Adipocyte (in vitro differentiated cells): Measurements from ENCODE around the gene SLC25A6.
A peak's percentile ranks its signal among the peaks of the same experiment; 100 is the strongest.
"Not testable (repeated sequence)": the region's sequence is repeated elsewhere in the genome, so short reads cannot be mapped to it uniquely, and the experiment has no call there.

Experiments used
- DNase-seq: peaks from one replicate; pipeline ENCODE4 v3.0.0-alpha.2; 2015; ENCODE audit warnings: low read depth
- H3K27me3 ChIP-seq: replicated peaks from 2 replicates; pipeline ENCODE4 v1.7.0; 2013; ENCODE audit warnings: mild to moderate bottlenecking, low read length, moderate library complexity; ENCODE audit not compliant: control insufficient read depth, insufficient read depth
- H3K36me3 ChIP-seq: 2 replicates; pipeline ENCODE4 v1.7.0; 2013; ENCODE audit warnings: low read length, mild to moderate bottlenecking, moderate library complexity; ENCODE audit not compliant: control insufficient read depth, insufficient read depth, severe bottlenecking
- H3K4me1 ChIP-seq: 2 replicates; pipeline ENCODE4 v1.7.0; 2013; ENCODE audit warnings: mild to moderate bottlenecking, low read length, moderate library complexity; ENCODE audit not compliant: control insufficient read depth, insufficient read depth
- H3K4me3 ChIP-seq: 2 replicates; pipeline ENCODE4 v1.7.0; 2013; ENCODE audit warnings: mild to moderate bottlenecking, low read length, moderate library complexity
- H3K9ac ChIP-seq: 2 replicates; pipeline ENCODE4 v1.7.0; 2013; ENCODE audit warnings: mild to moderate bottlenecking, low read length, moderate library complexity
- H3K9me3 ChIP-seq: 2 replicates; pipeline ENCODE4 v1.7.0; 2013; ENCODE audit warnings: mild to moderate bottlenecking, low read length, moderate library complexity; ENCODE audit not compliant: control insufficient read depth

The SLC25A6 gene

DNA sequence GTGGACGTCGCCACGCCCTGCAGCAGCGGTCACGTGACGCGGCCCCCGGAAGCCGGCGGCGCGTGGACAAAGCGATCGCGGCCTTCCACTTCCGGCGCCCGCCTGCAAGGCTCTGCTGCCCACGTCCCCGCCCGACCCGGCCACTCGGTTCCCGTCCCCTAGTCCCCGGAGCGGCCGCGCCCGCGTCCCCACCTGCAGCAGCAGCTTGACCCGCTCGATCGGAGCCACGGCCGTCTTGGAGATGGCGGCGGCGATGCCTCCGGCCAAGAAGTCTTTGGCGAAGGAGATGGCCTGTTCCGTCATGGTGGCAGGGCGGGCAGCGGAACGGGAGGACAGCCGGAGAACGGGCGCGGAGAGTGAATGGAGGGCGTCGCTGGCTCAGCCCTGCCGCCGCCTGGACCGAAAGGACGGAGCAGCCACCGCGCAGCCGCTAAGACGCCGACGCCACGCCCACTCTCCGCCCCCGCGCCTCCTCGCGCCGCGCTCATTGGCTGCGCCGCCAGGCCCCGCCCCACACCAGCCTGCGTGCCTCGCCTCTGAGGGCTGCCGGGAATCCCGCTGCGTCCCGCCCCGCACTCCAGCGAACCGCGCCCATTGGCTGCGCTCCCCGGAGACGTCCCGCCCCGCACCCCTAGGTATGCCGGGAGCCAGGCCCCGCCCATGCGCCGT is at the start of gene SLC25A6:
TSS of gene SLC25A6 (minus strand) at position 407 of the 669 bp plus-strand sequence. CDS start at position 303, 104 bp downstream.
- H3K9ac ChIP-seq: peak within 1 kb of the TSS; percentile 100
- DNase-seq: peak; percentile 99
- no peaks in the 10 kb centered on the region for H3K27me3 ChIP-seq
- peaks cover 49% of the 10 kb centered on the region for H3K4me1 ChIP-seq
- peak within 1 kb of the TSS; percentile 100 for H3K4me3 ChIP-seq
- H3K36me3 ChIP-seq: peaks cover 43% of the 10 kb centered on the region
- H3K9me3 ChIP-seq: no peaks in the 10 kb centered on the region

DNA sequence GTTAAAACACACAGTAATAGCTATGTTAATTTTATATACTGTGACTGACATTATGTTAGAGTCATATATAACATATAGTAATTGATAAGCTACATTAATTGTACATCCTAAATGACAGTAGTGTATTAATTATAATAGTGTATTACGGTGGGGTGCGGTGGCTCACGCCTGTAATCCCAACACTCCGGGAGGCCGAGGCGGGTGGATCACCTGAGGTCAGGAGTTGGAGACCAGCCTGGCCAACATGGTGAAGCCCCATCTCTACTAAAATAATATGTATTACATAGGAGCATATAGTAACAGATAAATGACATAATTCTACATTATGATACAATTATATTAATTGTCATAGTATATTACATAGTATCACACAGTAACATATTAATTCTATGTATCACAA is 48.6 kb upstream of the SLC25A6 start:
- no peak for DNase-seq

DNA sequence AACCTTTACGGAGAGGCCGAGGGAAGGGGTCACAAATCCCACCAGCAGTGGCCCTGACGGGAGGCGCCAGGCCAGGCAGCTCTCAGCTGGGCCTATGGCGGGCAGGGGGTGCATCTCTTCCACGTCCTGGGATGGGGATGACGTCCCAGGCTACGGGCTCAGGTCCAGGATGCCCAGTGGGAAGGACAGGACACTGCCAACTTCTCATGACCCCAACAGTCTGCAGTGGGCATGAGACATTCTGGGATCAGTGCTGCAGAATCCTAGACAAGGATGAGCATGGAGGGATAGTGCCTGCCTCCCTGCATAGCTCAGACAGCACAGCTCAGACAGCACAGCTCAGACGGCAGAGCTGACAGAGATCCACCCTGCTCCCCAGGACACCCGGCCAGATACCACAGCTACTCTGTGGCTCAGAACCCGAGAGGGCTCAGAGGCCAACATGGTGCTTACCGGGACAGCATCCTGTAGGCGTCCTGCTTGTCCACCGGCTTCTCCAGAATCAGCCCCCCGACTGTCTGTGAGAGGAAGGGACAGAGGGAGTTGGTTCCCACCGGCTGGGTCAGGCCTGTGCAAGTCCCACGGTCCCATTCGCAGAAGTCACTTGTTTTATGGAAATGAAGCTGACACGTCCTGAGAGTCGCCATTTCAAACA is 43.5 kb upstream of the SLC25A6 start:
- Histone ChIP-seq H3K4me1 (no peaks in the 10 kb centered on the region), H3K36me3 (peaks cover 32% of the 10 kb centered on the region), H3K4me3 (no peak overlapping the region), H3K9me3 (no peaks in the 10 kb centered on the region), H3K27me3 (no peaks in the 10 kb centered on the region), H3K9ac (no peak overlapping the region)
- DNase-seq: no peak

More for the DNA sequence above, 48.6 kb upstream of the SLC25A6 start:
- Histone ChIP-seq H3K4me1 (no peaks in the 10 kb centered on the region), H3K9ac (no peak overlapping the region), H3K36me3 (peaks cover 35% of the 10 kb centered on the region), H3K9me3 (no peaks in the 10 kb centered on the region), H3K27me3 (no peaks in the 10 kb centered on the region), H3K4me3 (no peak overlapping the region)

DNA sequence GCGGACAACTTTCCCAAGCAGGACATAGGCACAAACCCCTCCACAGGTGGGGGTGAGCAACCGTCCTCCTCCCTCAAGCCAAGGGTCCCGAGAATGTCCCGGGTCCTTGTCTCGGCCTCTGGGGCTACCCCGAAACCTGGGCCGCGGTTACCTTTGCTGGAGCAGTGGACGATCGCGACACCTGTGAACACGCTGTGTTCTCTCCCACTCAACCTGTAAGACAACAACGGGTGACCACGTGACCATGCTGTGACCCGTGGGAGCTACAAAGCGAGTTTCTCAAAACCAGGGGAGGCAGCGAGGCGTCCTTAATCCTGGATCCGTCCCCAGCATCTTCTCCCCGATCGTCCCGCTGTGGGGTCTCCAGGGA is 42.9 kb upstream of the SLC25A6 start:
- Histone ChIP-seq H3K9me3 (no peaks in the 10 kb centered on the region), H3K27me3 (no peaks in the 10 kb centered on the region), H3K4me1 (no peaks in the 10 kb centered on the region), H3K4me3 (no peak overlapping the region), H3K9ac (no peak overlapping the region), H3K36me3 (peaks cover 30% of the 10 kb centered on the region)
- DNase-seq: no peak

DNA sequence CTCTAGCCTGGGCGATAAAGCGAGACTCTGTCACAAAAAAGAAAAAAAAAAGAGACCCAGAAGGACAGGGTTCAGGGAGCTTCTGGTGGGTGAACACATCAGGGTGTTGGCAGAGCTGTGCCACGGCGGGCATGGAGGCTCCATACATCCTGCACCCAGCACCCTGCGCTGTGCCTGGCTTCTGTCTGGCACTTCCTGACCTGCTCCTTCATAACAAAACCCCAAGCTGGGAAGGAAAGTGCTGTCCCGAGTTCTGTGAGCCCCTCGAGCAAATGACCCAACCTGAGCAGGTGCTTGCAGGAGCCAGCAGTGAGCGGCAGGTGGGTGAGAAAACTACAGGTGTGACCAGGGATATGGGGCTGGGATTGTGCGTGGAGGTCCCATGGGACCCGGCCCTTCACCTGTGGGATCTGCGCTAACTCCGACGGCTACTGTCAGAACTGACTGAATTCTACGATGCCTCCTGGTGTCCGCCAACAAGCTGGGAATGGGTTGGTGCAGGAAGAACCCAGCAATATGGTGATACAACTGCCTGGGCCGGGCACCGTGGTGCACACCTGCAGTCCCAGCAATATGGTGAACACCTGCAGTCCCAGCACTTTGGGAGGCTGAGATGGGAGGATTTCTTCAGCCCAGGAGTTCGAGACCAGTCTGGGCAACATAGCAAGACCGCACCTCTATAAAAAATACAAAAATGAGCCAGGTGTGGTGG is 41.9 kb upstream of the SLC25A6 start:
- H3K4me3 ChIP-seq: no peak overlapping the region
- H3K4me1 ChIP-seq: no peaks in the 10 kb centered on the region
- H3K36me3 ChIP-seq: peaks cover 27% of the 10 kb centered on the region
- H3K9ac ChIP-seq: no peak overlapping the region
- H3K27me3 ChIP-seq: no peaks in the 10 kb centered on the region
- H3K9me3 ChIP-seq: no peaks in the 10 kb centered on the region
- no peak for DNase-seq

DNA sequence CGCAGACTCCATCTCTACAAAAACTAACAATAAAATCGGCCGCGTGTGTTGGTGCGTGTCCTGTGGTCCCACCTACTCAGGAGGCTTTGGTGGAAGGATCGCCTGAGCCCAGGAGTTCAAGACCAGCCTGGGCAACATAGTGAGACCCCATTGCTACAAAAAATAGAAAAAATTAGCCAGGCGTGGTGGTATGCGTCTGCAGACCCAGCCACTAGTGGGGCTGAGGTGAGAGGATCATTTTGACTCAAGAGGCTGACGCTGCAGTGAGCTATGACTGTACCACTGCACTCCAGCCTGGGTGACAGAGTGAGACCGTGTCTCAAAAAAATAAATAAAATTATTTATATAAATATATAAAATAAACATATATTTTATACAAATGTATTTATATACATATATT is 38.5 kb upstream of the SLC25A6 start:
- no peak overlapping the region for H3K4me3 ChIP-seq
- H3K36me3 ChIP-seq: peaks cover 18% of the 10 kb centered on the region
- no peak overlapping the region for H3K9ac ChIP-seq
- no peaks in the 10 kb centered on the region for H3K27me3 ChIP-seq
- no peaks in the 10 kb centered on the region for H3K9me3 ChIP-seq
- H3K4me1 ChIP-seq: no peaks in the 10 kb centered on the region
- no peak for DNase-seq

DNA sequence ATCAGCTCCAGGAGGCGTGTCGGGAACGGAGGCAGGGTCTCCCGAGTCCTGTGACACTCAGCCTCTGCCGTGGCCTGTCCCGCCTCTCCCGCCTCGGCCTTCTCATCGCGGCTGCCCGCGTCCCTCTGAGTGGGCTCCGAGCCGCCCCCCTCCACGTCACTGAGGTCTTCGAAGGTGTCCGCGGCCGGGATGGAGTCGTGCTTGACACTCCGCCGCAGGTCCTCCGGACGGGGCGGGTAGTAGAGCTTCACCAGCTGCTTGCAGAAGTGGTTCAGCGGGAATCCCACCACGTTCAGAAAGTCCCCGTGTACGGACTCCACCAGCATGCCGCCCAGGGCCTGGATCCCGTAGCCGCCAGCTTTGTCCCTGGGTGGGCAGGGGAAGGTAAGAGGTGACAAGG is 35.8 kb upstream of the SLC25A6 start:
- Histone ChIP-seq H3K9me3 (no peaks in the 10 kb centered on the region), H3K36me3 (peaks cover 24% of the 10 kb centered on the region), H3K9ac (no peak overlapping the region), H3K4me3 (no peak overlapping the region), H3K27me3 (no peaks in the 10 kb centered on the region), H3K4me1 (no peaks in the 10 kb centered on the region)
- DNase-seq: no peak

DNA sequence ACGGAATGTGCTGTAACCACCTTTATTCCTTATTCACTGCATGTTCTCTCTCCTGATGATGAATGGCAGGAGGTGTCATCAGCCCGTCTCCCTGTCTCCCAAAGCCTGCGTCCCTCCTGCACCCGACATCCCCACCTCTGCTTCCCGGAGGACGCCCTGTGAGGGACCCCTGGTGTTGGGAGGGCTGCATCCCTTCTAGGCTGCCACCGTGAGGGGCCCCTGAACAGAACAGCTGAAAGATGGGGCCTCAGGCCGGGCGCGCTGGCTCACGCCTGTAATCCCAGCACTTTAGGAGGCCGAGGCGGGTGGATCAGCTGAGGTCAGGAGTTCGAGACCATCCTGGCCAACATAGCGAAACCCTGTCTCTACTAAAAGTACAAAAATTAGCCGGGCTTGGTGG is 34.4 kb upstream of the SLC25A6 start:
- not testable (repeated sequence) for H3K27me3 ChIP-seq, H3K4me3 ChIP-seq, H3K9ac ChIP-seq, H3K4me1 ChIP-seq, DNase-seq, H3K9me3 ChIP-seq
- peaks cover 33% of the 10 kb centered on the region for H3K36me3 ChIP-seq

DNA sequence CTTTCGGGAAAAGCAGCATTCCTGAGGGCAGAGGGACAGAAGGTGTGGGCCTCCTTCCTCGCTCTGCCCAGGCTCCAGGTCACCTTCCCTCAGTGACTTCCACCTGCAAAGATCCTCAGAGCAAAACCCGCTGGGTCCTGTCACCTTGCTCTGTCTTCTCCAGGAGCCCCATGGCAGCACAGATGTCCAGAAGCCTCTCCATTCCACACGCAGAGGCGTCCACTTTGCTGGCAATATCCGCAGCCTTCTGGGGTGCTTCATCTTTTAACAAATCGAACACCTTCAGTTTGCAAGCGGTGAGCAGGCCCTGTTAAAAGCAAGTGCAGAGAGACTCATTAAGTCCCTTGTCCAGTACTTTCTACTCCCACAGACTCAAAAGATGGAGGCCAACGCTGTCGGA is 33.5 kb upstream of the SLC25A6 start:
- no peaks in the 10 kb centered on the region for H3K27me3 ChIP-seq
- peaks cover 8% of the 10 kb centered on the region for H3K9me3 ChIP-seq
- no peak for DNase-seq
- H3K4me1 ChIP-seq: no peaks in the 10 kb centered on the region
- H3K4me3 ChIP-seq: no peak overlapping the region
- H3K9ac ChIP-seq: no peak overlapping the region
- H3K36me3 ChIP-seq: peaks cover 36% of the 10 kb centered on the region

DNA sequence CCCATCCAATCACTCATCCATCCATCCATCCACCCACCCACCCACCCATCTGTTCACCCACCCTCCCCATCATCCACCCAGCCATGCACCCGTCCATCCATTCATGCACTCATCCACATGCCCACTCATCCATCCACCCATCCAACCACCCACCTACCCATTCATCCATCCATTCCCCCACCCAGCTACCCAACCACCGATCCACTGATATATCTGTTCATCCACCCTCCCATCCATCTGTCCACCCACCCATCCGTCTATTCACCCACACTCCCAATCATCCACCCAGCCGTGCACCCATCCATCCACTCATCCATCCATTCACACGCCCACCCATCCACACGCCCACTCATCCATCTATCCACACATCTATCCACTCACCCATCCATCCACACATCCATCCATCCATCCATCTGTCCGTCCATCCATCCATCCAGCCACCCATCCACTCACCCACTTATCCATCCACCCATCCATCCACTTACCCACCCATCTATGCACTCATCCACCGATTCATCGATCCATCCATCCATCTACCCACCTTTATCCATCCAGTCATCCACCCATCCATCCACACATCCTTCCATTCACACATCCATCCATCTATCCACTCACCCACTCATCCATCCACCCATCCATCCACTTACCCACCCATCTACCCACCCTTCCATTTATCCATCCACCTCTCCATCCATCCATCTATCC is 32.4 kb upstream of the SLC25A6 start:
- DNase-seq: no peak
- peaks cover 36% of the 10 kb centered on the region for H3K36me3 ChIP-seq
- H3K9ac ChIP-seq: no peak overlapping the region

DNA sequence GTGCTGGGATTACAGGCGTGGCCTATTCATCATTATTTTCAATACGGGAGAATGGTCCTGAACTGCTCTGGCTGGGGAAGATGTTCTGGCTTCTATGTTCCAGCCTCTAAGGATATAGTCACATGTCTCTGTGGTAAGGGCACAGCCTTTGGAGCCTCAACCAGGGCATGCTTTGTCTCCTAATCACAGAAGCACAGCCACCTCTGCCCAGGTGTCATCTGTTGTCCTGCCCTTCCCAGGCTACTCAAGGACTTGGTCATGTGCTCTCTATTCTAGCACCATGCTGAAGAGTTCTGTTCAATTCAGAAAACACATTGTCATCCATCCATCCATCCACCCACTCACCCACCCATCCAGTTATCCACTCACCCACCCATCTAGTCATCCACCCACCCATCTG is 31.3 kb upstream of the SLC25A6 start:
- Histone ChIP-seq H3K9ac (no peak overlapping the region), H3K4me1 (no peaks in the 10 kb centered on the region), H3K9me3 (peaks cover 8% of the 10 kb centered on the region), H3K27me3 (no peaks in the 10 kb centered on the region), H3K36me3 (peaks cover 42% of the 10 kb centered on the region), H3K4me3 (no peak overlapping the region)
- DNase-seq: no peak

More for the DNA sequence above, 32.4 kb upstream of the SLC25A6 start:
- Histone ChIP-seq H3K4me3 (no peak overlapping the region), H3K9me3 (peaks cover 8% of the 10 kb centered on the region), H3K4me1 (no peaks in the 10 kb centered on the region), H3K27me3 (no peaks in the 10 kb centered on the region)
